Caco-2 (cell line): ENCODE measurements around the gene RXRA. TPM values are rescaled to one million over a fixed set of nuclear protein-coding genes. Genes with fewer than 3 reads are reported as not detected.

ENCODE experiments used
- BruUV-seq: library from RNA; stranded (reverse); fragments of 400-500 nt; replicated peaks from 2 replicates; lab custom pipeline; 2021; lab: Mats Ljungman, UMichigan
- CTCF ChIA-PET: fragments of 300-600 bp; sonication (Branson Sonifier 250); formaldehyde crosslinking; loops from one replicate; lab custom pipeline; 2022; ENCODE audit warnings: antibody characterized with exemption; lab: Charles Lee
- POLR2A ChIA-PET: fragments of 300-600 bp; sonication (Branson Sonifier 250); formaldehyde crosslinking; loops from one replicate; lab custom pipeline; 2022; ENCODE audit warnings: antibody characterized with exemption; lab: Charles Lee
- DNase-seq, 2 experiments: peaks; one replicate each; pipeline versions ENCODE4 v3.0.0 to v3.0.0-alpha.2; 2020 to 2022
- H3K27me3 ChIP-seq: replicated peaks from 2 replicates; pipeline ENCODE4 v1.6.0; 2011; ENCODE audit warnings: low read length; ENCODE audit not compliant: control insufficient read depth, insufficient read depth
- H3K36me3 ChIP-seq: 2 replicates; pipeline ENCODE4 v1.5.1; 2011; ENCODE audit warnings: low read length; ENCODE audit not compliant: control insufficient read depth, insufficient read depth
- H3K4me1 ChIP-seq: fragments of 250-450 bp; sonication (Bioruptor Pico); 2 replicates; pipeline ENCODE4 v1.5.1; 2020; ENCODE audit warnings: mild to moderate bottlenecking
- H3K4me3 ChIP-seq: 2 replicates; pipeline ENCODE4 v1.5.1; 2011; ENCODE audit warnings: low read depth, mild to moderate bottlenecking, control low read depth, low read length
- H3K9me3 ChIP-seq: fragments of 250-450 bp; sonication (Bioruptor Pico); 2 replicates; pipeline ENCODE4 v1.5.1; 2020; ENCODE audit warnings: mild to moderate bottlenecking, moderate library complexity
- H3K27ac Mint-ChIP-seq: one replicate; pipeline ENCODE4 v1.8.0; 2022; ENCODE audit warnings: mixed read lengths; ENCODE audit not compliant: unreplicated experiment
- H3K27me3 Mint-ChIP-seq: one replicate; pipeline ENCODE4 v1.8.0; 2022; ENCODE audit warnings: mixed read lengths; ENCODE audit not compliant: insufficient read depth, unreplicated experiment
- H3K36me3 Mint-ChIP-seq: one replicate; pipeline ENCODE4 v1.8.0; 2022; ENCODE audit warnings: mild to moderate bottlenecking, mixed read lengths; ENCODE audit not compliant: insufficient read depth, unreplicated experiment
- H3K4me1 Mint-ChIP-seq: one replicate; pipeline ENCODE4 v1.8.0; 2022; ENCODE audit warnings: low read depth, mixed read lengths; ENCODE audit not compliant: unreplicated experiment
- H3K4me3 Mint-ChIP-seq: one replicate; pipeline ENCODE4 v1.8.0; 2022; ENCODE audit warnings: mild to moderate bottlenecking, moderate library complexity, mixed read lengths; ENCODE audit not compliant: unreplicated experiment
- H3K9me3 Mint-ChIP-seq: one replicate; pipeline ENCODE4 v1.8.0; 2022; ENCODE audit warnings: mixed read lengths; ENCODE audit not compliant: unreplicated experiment
- intact Hi-C: fragments of 100-400 bp; cut with micrococcal nuclease; formaldehyde crosslinking; loops from one replicate; pipeline ENCODE4 v1.10.0; 2022; ENCODE audit not compliant: unreplicated experiment
- total RNA-seq: library from RNA; stranded (reverse); gene quantifications from 2 replicates; pipeline ENCODE4 v1.2.3, GENCODE V29; 2022
- TF ChIP-seq, protein P1 (sequence below), 2 experiments: fragments of 200-600 bp in 1 of 2; IDR thresholded peaks; 1 replicate in 1 of 2; 2 replicates in 1 of 2; pipeline versions ENCODE4 v1.5.1 to v1.8.0; 2011 to 2022; ENCODE audit warnings: antibody characterized with exemption in 1 of 2, control low read depth in 1 of 2, inconsistent platforms in 1 of 2, low read depth in 1 of 2, low read length in 1 of 2, mild to moderate bottlenecking in 1 of 2, moderate library complexity in 1 of 2; ENCODE audit not compliant: insufficient read depth in 1 of 2, severe bottlenecking in 1 of 2, unreplicated experiment in 1 of 2

Gene RXRA
- total RNA-seq, 1 experiment from 2014 or later: 69.1 TPM

DNA sequence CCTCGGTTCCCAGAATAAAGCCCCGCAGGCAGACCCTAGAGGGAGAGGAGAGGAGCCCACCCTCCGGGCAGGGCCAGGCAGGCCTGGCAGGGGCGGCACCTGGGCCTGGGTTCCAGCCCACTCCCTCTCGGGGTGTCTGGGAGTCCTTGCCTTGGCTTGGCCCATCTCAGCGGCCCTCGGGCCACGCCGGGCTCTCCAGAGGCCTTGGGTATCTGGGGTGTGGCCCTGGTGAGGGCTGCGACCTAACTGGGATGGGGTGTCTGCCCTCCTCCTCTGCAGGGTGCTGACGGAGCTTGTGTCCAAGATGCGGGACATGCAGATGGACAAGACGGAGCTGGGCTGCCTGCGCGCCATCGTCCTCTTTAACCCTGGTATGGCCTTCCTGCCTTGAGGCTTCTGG is 105.4 kb downstream of the RXRA start:
- no peak overlapping the region for H3K4me3 Mint-ChIP-seq
- ChIA-PET CTCF (interaction anchor here (0.5 to 1.1 kb wide), 2 partner anchors 11 to 114 kb away, joined by 3 to 5 read pairs; no protein-coding TSS in a partner anchor), POLR2A (no interaction called here)
- no peaks in the 10 kb centered on the region for H3K9me3 Mint-ChIP-seq
- DNase-seq: no peak
- H3K4me1 Mint-ChIP-seq: no peaks in the 10 kb centered on the region
- Histone ChIP-seq H3K36me3 (peaks cover 5% of the 10 kb centered on the region), H3K9me3 (no peaks in the 10 kb centered on the region), H3K4me1 (no peaks in the 10 kb centered on the region), H3K4me3 (no peak overlapping the region), H3K27me3 (no peaks in the 10 kb centered on the region)
- H3K36me3 Mint-ChIP-seq: peaks cover 45% of the 10 kb centered on the region
- intact Hi-C loops: no loop called here
- BruUV-seq: no TSS peak
- no peaks in the 10 kb centered on the region for H3K27me3 Mint-ChIP-seq
- TF ChIP-seq, protein P1, sequence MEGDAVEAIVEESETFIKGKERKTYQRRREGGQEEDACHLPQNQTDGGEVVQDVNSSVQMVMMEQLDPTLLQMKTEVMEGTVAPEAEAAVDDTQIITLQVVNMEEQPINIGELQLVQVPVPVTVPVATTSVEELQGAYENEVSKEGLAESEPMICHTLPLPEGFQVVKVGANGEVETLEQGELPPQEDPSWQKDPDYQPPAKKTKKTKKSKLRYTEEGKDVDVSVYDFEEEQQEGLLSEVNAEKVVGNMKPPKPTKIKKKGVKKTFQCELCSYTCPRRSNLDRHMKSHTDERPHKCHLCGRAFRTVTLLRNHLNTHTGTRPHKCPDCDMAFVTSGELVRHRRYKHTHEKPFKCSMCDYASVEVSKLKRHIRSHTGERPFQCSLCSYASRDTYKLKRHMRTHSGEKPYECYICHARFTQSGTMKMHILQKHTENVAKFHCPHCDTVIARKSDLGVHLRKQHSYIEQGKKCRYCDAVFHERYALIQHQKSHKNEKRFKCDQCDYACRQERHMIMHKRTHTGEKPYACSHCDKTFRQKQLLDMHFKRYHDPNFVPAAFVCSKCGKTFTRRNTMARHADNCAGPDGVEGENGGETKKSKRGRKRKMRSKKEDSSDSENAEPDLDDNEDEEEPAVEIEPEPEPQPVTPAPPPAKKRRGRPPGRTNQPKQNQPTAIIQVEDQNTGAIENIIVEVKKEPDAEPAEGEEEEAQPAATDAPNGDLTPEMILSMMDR (IDR thresholded peaks at IDR 0.05; ENCODE audit: insufficient read depth in 1 of 2, low read depth in 1 of 2, low read length in 1 of 2, severe bottlenecking in 1 of 2, unreplicated experiment in 1 of 2): no peak
- H3K27ac Mint-ChIP-seq: no peak overlapping the region

DNA sequence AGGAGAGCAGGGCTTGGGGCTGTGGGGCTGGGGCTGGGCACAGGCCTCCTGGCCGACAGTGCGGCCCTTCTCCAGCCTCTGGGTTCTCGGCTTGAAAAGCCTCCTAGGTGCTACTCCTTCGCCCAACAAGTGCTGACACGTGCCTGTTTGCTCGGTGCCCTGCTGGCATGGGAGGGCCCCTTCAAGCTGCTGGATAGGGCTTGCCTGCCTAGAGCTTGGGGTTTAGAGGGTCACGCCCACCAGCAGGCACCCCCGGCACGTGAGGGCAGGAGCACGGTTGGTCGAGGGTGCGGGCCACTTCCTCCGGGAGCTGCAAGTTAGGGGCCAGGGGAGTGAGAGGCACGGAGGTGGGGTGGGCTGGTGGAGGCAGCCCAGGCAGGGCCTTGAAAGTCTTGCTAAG is 106.2 kb downstream of the RXRA start:
- Mint-ChIP-seq H3K27ac (no peak overlapping the region), H3K4me1 (no peaks in the 10 kb centered on the region), H3K9me3 (no peaks in the 10 kb centered on the region), H3K27me3 (no peaks in the 10 kb centered on the region), H3K36me3 (peaks cover 51% of the 10 kb centered on the region), H3K4me3 (no peak overlapping the region)
- Histone ChIP-seq H3K27me3 (no peaks in the 10 kb centered on the region), H3K36me3 (peaks cover 5% of the 10 kb centered on the region), H3K4me1 (no peaks in the 10 kb centered on the region), H3K4me3 (no peak overlapping the region), H3K9me3 (no peaks in the 10 kb centered on the region)
- POLR2A ChIA-PET: no interaction called here
- TF ChIP-seq, protein P1 (IDR thresholded peaks at IDR 0.05; ENCODE audit: insufficient read depth in 1 of 2, low read depth in 1 of 2, low read length in 1 of 2, severe bottlenecking in 1 of 2, unreplicated experiment in 1 of 2): no peak
- intact Hi-C loops: no loop called here
- CTCF ChIA-PET: interaction anchor here (0.7 kb wide), 1 partner anchor 256 kb away, joined by 3 read pairs; no protein-coding TSS in a partner anchor
- no TSS peak for BruUV-seq
- no peak for DNase-seq

DNA sequence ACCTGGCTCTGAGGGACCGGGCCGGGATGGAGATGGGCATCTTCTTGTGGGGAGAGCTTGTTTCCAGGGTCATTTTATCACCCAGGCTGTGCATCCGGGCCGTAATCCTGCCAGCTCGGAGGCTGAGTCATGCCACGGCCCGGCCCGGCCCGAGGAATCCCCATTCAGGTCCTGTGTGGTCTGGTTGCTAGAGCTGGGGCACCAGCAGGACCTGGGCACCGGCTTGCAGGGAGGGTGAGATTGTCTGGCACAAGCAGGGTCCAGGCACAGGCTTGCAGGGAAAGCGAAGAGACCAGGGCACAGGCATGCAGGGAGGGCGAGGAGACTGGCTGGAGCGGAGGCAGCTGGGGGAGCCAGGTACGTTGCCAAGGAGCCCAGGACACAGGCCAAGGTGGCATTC is 106.8 kb downstream of the RXRA start:
- no peak overlapping the region for H3K27ac Mint-ChIP-seq
- POLR2A ChIA-PET: no interaction called here
- intact Hi-C loops: no loop called here

More for the DNA sequence above, 106.8 kb downstream of the RXRA start:
- Mint-ChIP-seq H3K36me3 (peaks cover 55% of the 10 kb centered on the region), H3K9me3 (no peaks in the 10 kb centered on the region), H3K27me3 (no peaks in the 10 kb centered on the region), H3K4me1 (no peaks in the 10 kb centered on the region), H3K4me3 (no peak overlapping the region)
- peaks cover 5% of the 10 kb centered on the region for H3K36me3 ChIP-seq
- CTCF ChIA-PET: no interaction called here
- no peaks in the 10 kb centered on the region for H3K4me1 ChIP-seq
- H3K27me3 ChIP-seq: no peaks in the 10 kb centered on the region
- TF ChIP-seq, protein P1 (IDR thresholded peaks at IDR 0.05; ENCODE audit: insufficient read depth in 1 of 2, low read depth in 1 of 2, low read length in 1 of 2, severe bottlenecking in 1 of 2, unreplicated experiment in 1 of 2): no peak
- DNase-seq: no peak
- no peak overlapping the region for H3K4me3 ChIP-seq
- BruUV-seq: no TSS peak
- H3K9me3 ChIP-seq: no peaks in the 10 kb centered on the region
